ENCODE measurements around the gene TMC5.

GRCh38 chr16:19389246-19389645 is 28.4 kb upstream of the TMC5 start:
- TF ChIP-seq CTCF (IDR thresholded peaks at IDR 0.05) (no peak), POLR2A (IDR thresholded peaks at IDR 0.05) (no peak)
